ENCODE results near the gene CDC42EP1. TPM values are rescaled to one million over a fixed set of nuclear protein-coding genes. Genes with fewer than 3 reads are reported as not detected.

The CDC42EP1 gene
- polyA plus RNA-seq, 3 donors: 5.9 to 13.2 (median 8.5) TPM

DNA sequence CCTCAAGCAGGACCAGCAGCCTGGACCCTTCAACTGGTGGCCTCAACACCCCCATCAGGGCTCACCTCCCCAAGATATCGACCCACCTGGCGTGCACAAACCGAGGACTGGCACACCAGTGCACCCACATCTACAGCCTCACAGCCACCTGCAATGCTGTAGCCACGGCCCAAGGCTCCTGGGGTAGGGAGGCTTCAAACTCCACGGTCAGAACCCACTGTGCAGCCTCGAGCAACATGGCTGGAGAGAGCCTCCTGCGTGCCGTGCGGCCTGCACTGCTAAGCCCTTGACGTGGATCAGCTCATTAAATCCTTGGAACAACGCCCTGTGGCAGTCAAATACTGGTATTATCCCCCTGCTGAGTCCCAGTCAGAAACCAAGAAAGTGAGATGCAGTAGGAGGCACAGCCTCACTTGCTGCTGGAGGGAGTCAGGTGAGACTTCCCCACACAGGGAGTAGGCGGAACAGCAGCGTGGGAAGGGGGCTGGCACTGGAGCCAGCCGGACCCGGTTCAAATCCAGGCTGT, 45.7 kb upstream of the CDC42EP1 start:
- TF ChIP-seq, protein P1, sequence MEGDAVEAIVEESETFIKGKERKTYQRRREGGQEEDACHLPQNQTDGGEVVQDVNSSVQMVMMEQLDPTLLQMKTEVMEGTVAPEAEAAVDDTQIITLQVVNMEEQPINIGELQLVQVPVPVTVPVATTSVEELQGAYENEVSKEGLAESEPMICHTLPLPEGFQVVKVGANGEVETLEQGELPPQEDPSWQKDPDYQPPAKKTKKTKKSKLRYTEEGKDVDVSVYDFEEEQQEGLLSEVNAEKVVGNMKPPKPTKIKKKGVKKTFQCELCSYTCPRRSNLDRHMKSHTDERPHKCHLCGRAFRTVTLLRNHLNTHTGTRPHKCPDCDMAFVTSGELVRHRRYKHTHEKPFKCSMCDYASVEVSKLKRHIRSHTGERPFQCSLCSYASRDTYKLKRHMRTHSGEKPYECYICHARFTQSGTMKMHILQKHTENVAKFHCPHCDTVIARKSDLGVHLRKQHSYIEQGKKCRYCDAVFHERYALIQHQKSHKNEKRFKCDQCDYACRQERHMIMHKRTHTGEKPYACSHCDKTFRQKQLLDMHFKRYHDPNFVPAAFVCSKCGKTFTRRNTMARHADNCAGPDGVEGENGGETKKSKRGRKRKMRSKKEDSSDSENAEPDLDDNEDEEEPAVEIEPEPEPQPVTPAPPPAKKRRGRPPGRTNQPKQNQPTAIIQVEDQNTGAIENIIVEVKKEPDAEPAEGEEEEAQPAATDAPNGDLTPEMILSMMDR (IDR thresholded peaks at IDR 0.05): no peak
- intact Hi-C loops (cut with micrococcal nuclease): no loop called here

GRCh38 chr22:37515901-37516300, 44.4 kb upstream of the CDC42EP1 start:
- TF ChIP-seq, protein P1 (IDR thresholded peaks at IDR 0.05): no peak
- no peaks in the 10 kb centered on the region for H4K20me1 ChIP-seq (ENCODE audit: insufficient read depth, low read length)
- no peaks in the 10 kb centered on the region for H3K36me3 ChIP-seq (replicated peaks in 1 of 2; ENCODE audit: control insufficient read depth in 1 of 2, insufficient read depth in 2 of 2, low read length in 2 of 2)
- H3K27ac ChIP-seq (ENCODE audit: low read depth in 1 of 2, low read length in 2 of 2): no peak overlapping the region
- H3K9ac ChIP-seq (ENCODE audit: insufficient read depth, low read length, poor library complexity, severe bottlenecking): no peak overlapping the region
- peaks cover 16 to 35% of the 10 kb centered on the region in 2 donors for H3K27me3 ChIP-seq (ENCODE audit: control insufficient read depth in 2 of 2, insufficient read depth in 2 of 2, low read length in 2 of 2)
- Mint-ChIP-seq H3K27ac (no peak overlapping the region), H3K4me1 (peaks cover 9% of the 10 kb centered on the region), H3K36me3 (peaks cover 0 to 2% of the 10 kb centered on the region in 2 donors), H3K4me3 (no peak overlapping the region), H3K9me3 (peaks cover 3 to 16% (median 6%) of the 10 kb centered on the region in 7 donors), H3K27me3 (ENCODE audit: low read depth in 3 of 3) (peaks cover 34 to 53% (median 47%) of the 10 kb centered on the region in 3 donors)
- no peak overlapping the region for H3K4me3 ChIP-seq (replicated peaks in 1 of 3; ENCODE audit: low read depth in 2 of 3, low read length in 3 of 3)
- 91% methylated on average over 18 of the region's 23 CpGs for WGBS (ENCODE audit: insufficient coverage)
- no peaks in the 10 kb centered on the region for H3K79me2 ChIP-seq (ENCODE audit: insufficient read depth, low read length)
- DNase-seq: no peak
- peaks cover 0 to 6% of the 10 kb centered on the region in 2 donors for H3K9me3 ChIP-seq (replicated peaks in 1 of 2; ENCODE audit: control insufficient read depth in 1 of 2, insufficient read depth in 1 of 2, low read length in 2 of 2)
- H2AFZ ChIP-seq (ENCODE audit: insufficient read depth, low read depth, low read length, poor library complexity, severe bottlenecking): no peak overlapping the region
- peaks cover 4 to 12% of the 10 kb centered on the region in 2 donors for H3K4me1 ChIP-seq (ENCODE audit: control insufficient read depth in 1 of 2, insufficient read depth in 2 of 2, low read length in 2 of 2)
- intact Hi-C loops (cut with micrococcal nuclease): no loop called here
- H3K4me2 ChIP-seq (replicated peaks; ENCODE audit: extremely low read depth, low read length, poor library complexity, severe bottlenecking): no peak overlapping the region

More for the DNA sequence above, 45.7 kb upstream of the CDC42EP1 start:
- Histone ChIP-seq H3K9me3 (replicated peaks in 1 of 2; ENCODE audit: control insufficient read depth in 1 of 2, insufficient read depth in 1 of 2, low read length in 2 of 2) (peaks cover 0 to under 1% of the 10 kb centered on the region in 2 donors), H3K9ac (ENCODE audit: insufficient read depth, low read length, poor library complexity, severe bottlenecking) (no peak overlapping the region), H3K27ac (ENCODE audit: low read depth in 1 of 2, low read length in 2 of 2) (no peak overlapping the region), H4K20me1 (ENCODE audit: insufficient read depth, low read length) (no peaks in the 10 kb centered on the region), H2AFZ (ENCODE audit: insufficient read depth, low read depth, low read length, poor library complexity, severe bottlenecking) (no peak overlapping the region), H3K4me2 (replicated peaks; ENCODE audit: extremely low read depth, low read length, poor library complexity, severe bottlenecking) (no peak overlapping the region), H3K79me2 (ENCODE audit: insufficient read depth, low read length) (no peaks in the 10 kb centered on the region), H3K36me3 (replicated peaks in 1 of 2; ENCODE audit: control insufficient read depth in 1 of 2, insufficient read depth in 2 of 2, low read length in 2 of 2) (no peaks in the 10 kb centered on the region), H3K27me3 (ENCODE audit: control insufficient read depth in 2 of 2, insufficient read depth in 2 of 2, low read length in 2 of 2) (peaks cover 9 to 23% of the 10 kb centered on the region in 2 donors), H3K4me1 (ENCODE audit: control insufficient read depth in 1 of 2, insufficient read depth in 2 of 2, low read length in 2 of 2) (peaks cover under 1 to 8% of the 10 kb centered on the region in 2 donors), H3K4me3 (replicated peaks in 1 of 3; ENCODE audit: low read depth in 2 of 3, low read length in 3 of 3) (no peak overlapping the region)
- Mint-ChIP-seq H3K36me3 (peaks cover 0 to 2% of the 10 kb centered on the region in 2 donors), H3K9me3 (peaks cover 3 to 10% (median 6%) of the 10 kb centered on the region in 7 donors), H3K27me3 (ENCODE audit: low read depth in 3 of 3) (peaks cover 21 to 40% (median 35%) of the 10 kb centered on the region in 3 donors), H3K4me3 (no peak overlapping the region), H3K27ac (no peak overlapping the region), H3K4me1 (peaks cover 5% of the 10 kb centered on the region)
- WGBS (ENCODE audit: insufficient coverage): 90% methylated on average over 11 of the region's 15 CpGs
- no peak for DNase-seq

All from CD14-positive monocyte (primary cell).